ENCODE results near the gene CST8. TPM values are rescaled to one million over a fixed set of nuclear protein-coding genes. Genes with fewer than 3 reads are reported as not detected.

CST8 gene
- polyA plus RNA-seq, 1 donor (not counting 4 experiments of a cell fraction or from before 2014, with no cell fraction given), result not detected

DNA sequence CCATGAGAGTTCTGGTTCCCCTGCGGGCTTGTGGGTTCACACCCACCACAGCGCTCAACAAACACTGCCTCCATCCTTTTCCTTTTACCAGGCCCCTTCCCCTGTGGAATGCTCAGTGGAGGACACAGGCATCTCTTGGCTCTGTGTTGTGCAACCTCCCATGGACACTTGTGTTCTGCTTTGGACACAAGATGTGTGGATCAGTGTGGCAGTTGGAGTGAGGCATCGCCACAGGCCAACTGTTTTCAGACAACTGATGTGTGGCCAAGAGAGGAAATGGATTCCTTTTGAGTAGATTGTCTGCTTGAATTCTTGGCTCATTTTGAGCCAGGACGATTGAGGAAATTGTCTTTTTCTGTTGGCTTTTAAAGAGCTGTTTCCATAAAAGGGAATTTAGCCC, 26.8 kb downstream of the CST8 start:
- no peak overlapping the region for H3K4me2 ChIP-seq (ENCODE audit: control insufficient read depth, extremely low read depth, insufficient read depth, low read depth, low read length)
- FAIRE-seq, result no peak
- H3K9me1 ChIP-seq (ENCODE audit: control insufficient read depth, extremely low read depth, insufficient read depth, low read length), result no peaks in the 10 kb centered on the region
- no peaks in the 10 kb centered on the region for H3K79me2 ChIP-seq (ENCODE audit: control insufficient read depth, insufficient read depth, low read length)
- DNase-seq (ENCODE audit: low read depth, low spot score), result no peak
- H3K9ac ChIP-seq (ENCODE audit: control insufficient read depth, extremely low read depth, insufficient read depth, low read length), result no peak overlapping the region
- no peak for TF ChIP-seq EZH2 (IDR thresholded peaks at IDR 0.05; ENCODE audit: low read length)
- TF ChIP-seq, protein P1, sequence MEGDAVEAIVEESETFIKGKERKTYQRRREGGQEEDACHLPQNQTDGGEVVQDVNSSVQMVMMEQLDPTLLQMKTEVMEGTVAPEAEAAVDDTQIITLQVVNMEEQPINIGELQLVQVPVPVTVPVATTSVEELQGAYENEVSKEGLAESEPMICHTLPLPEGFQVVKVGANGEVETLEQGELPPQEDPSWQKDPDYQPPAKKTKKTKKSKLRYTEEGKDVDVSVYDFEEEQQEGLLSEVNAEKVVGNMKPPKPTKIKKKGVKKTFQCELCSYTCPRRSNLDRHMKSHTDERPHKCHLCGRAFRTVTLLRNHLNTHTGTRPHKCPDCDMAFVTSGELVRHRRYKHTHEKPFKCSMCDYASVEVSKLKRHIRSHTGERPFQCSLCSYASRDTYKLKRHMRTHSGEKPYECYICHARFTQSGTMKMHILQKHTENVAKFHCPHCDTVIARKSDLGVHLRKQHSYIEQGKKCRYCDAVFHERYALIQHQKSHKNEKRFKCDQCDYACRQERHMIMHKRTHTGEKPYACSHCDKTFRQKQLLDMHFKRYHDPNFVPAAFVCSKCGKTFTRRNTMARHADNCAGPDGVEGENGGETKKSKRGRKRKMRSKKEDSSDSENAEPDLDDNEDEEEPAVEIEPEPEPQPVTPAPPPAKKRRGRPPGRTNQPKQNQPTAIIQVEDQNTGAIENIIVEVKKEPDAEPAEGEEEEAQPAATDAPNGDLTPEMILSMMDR (optimal IDR thresholded peaks at IDR 0.05 in 1 of 3, IDR thresholded peaks at IDR 0.05 in 1 of 3, conservative IDR thresholded peaks at IDR 0.05 in 1 of 3; ENCODE audit: extremely low read depth in 1 of 3, insufficient read depth in 2 of 3, low read length in 3 of 3), result no peak
- no peaks in the 10 kb centered on the region for H4K20me1 ChIP-seq (ENCODE audit: control insufficient read depth, extremely low read depth, insufficient read depth, low read length)
- no peak overlapping the region for H3K27ac ChIP-seq (ENCODE audit: control insufficient read depth, insufficient read depth, low read length)
- no peaks in the 10 kb centered on the region for H3K4me1 ChIP-seq (ENCODE audit: control insufficient read depth, extremely low read depth, insufficient read depth, low read length)
- H3K4me3 ChIP-seq (ENCODE audit: control insufficient read depth in 2 of 3, extremely low read depth in 1 of 3, insufficient read depth in 2 of 3, low read depth in 1 of 3, low read length in 3 of 3), result no peak overlapping the region
- no peaks in the 10 kb centered on the region for H3K36me3 ChIP-seq (ENCODE audit: control insufficient read depth in 2 of 2, extremely low read depth in 1 of 2, insufficient read depth in 2 of 2, low read length in 2 of 2)
- dilution Hi-C loops (cut with MboI; ENCODE audit: extremely low pct_ligation_motif_present, low sequenced_read_pairs), result no loop called here
- H3K27me3 ChIP-seq (ENCODE audit: control insufficient read depth, extremely low read depth, insufficient read depth, low read length), result no peaks in the 10 kb centered on the region
- H3K9me3 ChIP-seq (ENCODE audit: control insufficient read depth, low read depth, low read length), result no peaks in the 10 kb centered on the region
- no peak overlapping the region for H2AFZ ChIP-seq (ENCODE audit: control insufficient read depth, low read length)

DNA sequence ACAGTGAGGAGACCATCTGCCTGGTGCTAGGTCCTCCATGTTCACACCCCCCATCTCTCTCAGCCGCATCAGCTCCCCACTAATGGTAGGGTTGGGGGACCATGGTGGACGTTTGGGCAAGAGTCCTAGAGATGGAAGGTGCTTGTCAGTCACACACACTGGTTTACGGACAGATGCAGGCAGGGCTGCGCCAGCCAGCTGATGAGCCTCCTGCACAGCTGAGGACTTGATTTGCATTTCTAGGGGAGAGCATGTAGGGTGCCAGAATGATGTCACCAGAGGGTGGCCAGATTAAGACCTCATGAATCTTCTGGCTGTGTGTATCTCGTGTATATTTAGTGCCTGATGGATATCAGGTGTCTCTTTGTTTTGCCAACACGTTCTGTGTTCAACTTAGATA, 28.6 kb downstream of the CST8 start:
- no peak overlapping the region for H3K4me2 ChIP-seq (ENCODE audit: control insufficient read depth, extremely low read depth, insufficient read depth, low read depth, low read length)
- DNase-seq (ENCODE audit: low read depth, low spot score), result no peak
- H2AFZ ChIP-seq (ENCODE audit: control insufficient read depth, low read length), result no peak overlapping the region
- H3K9me3 ChIP-seq (ENCODE audit: control insufficient read depth, low read depth, low read length), result no peaks in the 10 kb centered on the region
- no peaks in the 10 kb centered on the region for H3K79me2 ChIP-seq (ENCODE audit: control insufficient read depth, insufficient read depth, low read length)
- H3K36me3 ChIP-seq (ENCODE audit: control insufficient read depth in 2 of 2, extremely low read depth in 1 of 2, insufficient read depth in 2 of 2, low read length in 2 of 2), result no peaks in the 10 kb centered on the region
- dilution Hi-C loops (cut with MboI; ENCODE audit: extremely low pct_ligation_motif_present, low sequenced_read_pairs), result no loop called here
- TF ChIP-seq, protein P1 (optimal IDR thresholded peaks at IDR 0.05 in 1 of 3, IDR thresholded peaks at IDR 0.05 in 1 of 3, conservative IDR thresholded peaks at IDR 0.05 in 1 of 3; ENCODE audit: extremely low read depth in 1 of 3, insufficient read depth in 2 of 3, low read length in 3 of 3), result no peak
- TF ChIP-seq EZH2 (IDR thresholded peaks at IDR 0.05; ENCODE audit: low read length), result no peak
- H3K4me3 ChIP-seq (ENCODE audit: control insufficient read depth in 2 of 3, extremely low read depth in 1 of 3, insufficient read depth in 2 of 3, low read depth in 1 of 3, low read length in 3 of 3), result no peak overlapping the region
- H4K20me1 ChIP-seq (ENCODE audit: control insufficient read depth, extremely low read depth, insufficient read depth, low read length), result no peaks in the 10 kb centered on the region
- no peak overlapping the region for H3K9ac ChIP-seq (ENCODE audit: control insufficient read depth, extremely low read depth, insufficient read depth, low read length)
- no peaks in the 10 kb centered on the region for H3K27me3 ChIP-seq (ENCODE audit: control insufficient read depth, extremely low read depth, insufficient read depth, low read length)
- no peaks in the 10 kb centered on the region for H3K4me1 ChIP-seq (ENCODE audit: control insufficient read depth, extremely low read depth, insufficient read depth, low read length)
- no peaks in the 10 kb centered on the region for H3K9me1 ChIP-seq (ENCODE audit: control insufficient read depth, extremely low read depth, insufficient read depth, low read length)
- H3K27ac ChIP-seq (ENCODE audit: control insufficient read depth, insufficient read depth, low read length), result no peak overlapping the region
- FAIRE-seq, result no peak

Data from keratinocyte (primary cell).